ENCODE measurements around the gene C16orf74.

Gene C16orf74

GRCh38 chr16:85731179-85731578 is 19.7 kb downstream of the C16orf74 start:
- no peak overlapping the region for H2AFZ ChIP-seq (ENCODE audit: low read length)
- no peak for DNase-seq
- no peaks in the 10 kb centered on the region for H4K20me1 ChIP-seq (ENCODE audit: insufficient read depth, low read length)
- no peaks in the 10 kb centered on the region for H3F3A ChIP-seq (ENCODE audit: insufficient read depth, low read length)
- no peaks in the 10 kb centered on the region for H3K9me3 ChIP-seq (replicated peaks; ENCODE audit: insufficient read depth, low read length)
- no peaks in the 10 kb centered on the region for H3K79me2 ChIP-seq (ENCODE audit: low read length)
- no peaks in the 10 kb centered on the region for H3K36me3 ChIP-seq (replicated peaks; ENCODE audit: insufficient read depth, low read length)
- H3K4me1 ChIP-seq (ENCODE audit: low read length): no peaks in the 10 kb centered on the region
- H3K4me3 ChIP-seq (ENCODE audit: low read length): no peak overlapping the region
- H3K27ac ChIP-seq (ENCODE audit: low read length): no peak overlapping the region
- no peak for TF ChIP-seq CTCF (IDR thresholded peaks at IDR 0.05; ENCODE audit: low read length)
- no peak for TF ChIP-seq EZH2phosphoT487 (IDR thresholded peaks at IDR 0.05; ENCODE audit: low read length)
- TF ChIP-seq EZH2 (optimal IDR thresholded peaks at IDR 0.05; ENCODE audit: low read depth, low read length): no peak
- H3K4me2 ChIP-seq (ENCODE audit: low read depth, low read length): no peak overlapping the region
- H3K9ac ChIP-seq (ENCODE audit: low read length): no peak overlapping the region
- H3K27me3 ChIP-seq (replicated peaks; ENCODE audit: insufficient read depth, low read length): no peaks in the 10 kb centered on the region; the same call in 1 of the 2 replicates
- no peaks in the 10 kb centered on the region for H3K9me2 ChIP-seq (replicated peaks; ENCODE audit: insufficient read depth, low read length)

GRCh38 chr16:85730186-85730465 is 20.8 kb downstream of the C16orf74 start:
- H3K4me1 ChIP-seq (ENCODE audit: low read length): no peaks in the 10 kb centered on the region
- no peak for DNase-seq
- no peaks in the 10 kb centered on the region for H3K36me3 ChIP-seq (replicated peaks; ENCODE audit: insufficient read depth, low read length)
- no peaks in the 10 kb centered on the region for H3K79me2 ChIP-seq (ENCODE audit: low read length)
- no peak overlapping the region for H2AFZ ChIP-seq (ENCODE audit: low read length)
- no peak overlapping the region for H3K27ac ChIP-seq (ENCODE audit: low read length)
- H3K4me2 ChIP-seq (ENCODE audit: low read depth, low read length): no peak overlapping the region
- H3K27me3 ChIP-seq (replicated peaks; ENCODE audit: insufficient read depth, low read length): no peaks in the 10 kb centered on the region; the same call in 1 of the 2 replicates
- H4K20me1 ChIP-seq (ENCODE audit: insufficient read depth, low read length): no peaks in the 10 kb centered on the region
- H3K9me2 ChIP-seq (replicated peaks; ENCODE audit: insufficient read depth, low read length): no peaks in the 10 kb centered on the region
- H3K9me3 ChIP-seq (replicated peaks; ENCODE audit: insufficient read depth, low read length): no peaks in the 10 kb centered on the region
- no peaks in the 10 kb centered on the region for H3F3A ChIP-seq (ENCODE audit: insufficient read depth, low read length)
- no peak overlapping the region for H3K9ac ChIP-seq (ENCODE audit: low read length)
- TF ChIP-seq EZH2phosphoT487 (IDR thresholded peaks at IDR 0.05; ENCODE audit: low read length): no peak
- no peak overlapping the region for H3K4me3 ChIP-seq (ENCODE audit: low read length)

GRCh38 chr16:85729452-85730185 is 21.3 kb downstream of the C16orf74 start:
- Histone ChIP-seq H3K36me3 (replicated peaks; ENCODE audit: insufficient read depth, low read length) (no peaks in the 10 kb centered on the region), H3K79me2 (ENCODE audit: low read length) (no peaks in the 10 kb centered on the region), H3K27ac (ENCODE audit: low read length) (no peak overlapping the region), H3K9me2 (replicated peaks; ENCODE audit: insufficient read depth, low read length) (no peaks in the 10 kb centered on the region), H3K9me3 (replicated peaks; ENCODE audit: insufficient read depth, low read length) (no peaks in the 10 kb centered on the region), H3K4me2 (ENCODE audit: low read depth, low read length) (no peak overlapping the region), H2AFZ (ENCODE audit: low read length) (no peak overlapping the region), H3K27me3 (replicated peaks; ENCODE audit: insufficient read depth, low read length) (no peaks in the 10 kb centered on the region; the same call in 1 of the 2 replicates), H4K20me1 (ENCODE audit: insufficient read depth, low read length) (no peaks in the 10 kb centered on the region), H3K9ac (ENCODE audit: low read length) (no peak overlapping the region), H3K4me3 (ENCODE audit: low read length) (no peak overlapping the region), H3F3A (ENCODE audit: insufficient read depth, low read length) (no peaks in the 10 kb centered on the region), H3K4me1 (ENCODE audit: low read length) (no peaks in the 10 kb centered on the region)
- TF ChIP-seq EZH2phosphoT487 (IDR thresholded peaks at IDR 0.05; ENCODE audit: low read length) (no peak), CTCF (IDR thresholded peaks at IDR 0.05; ENCODE audit: low read length) (no peak), EZH2 (optimal IDR thresholded peaks at IDR 0.05; ENCODE audit: low read depth, low read length) (no peak)
- no peak for DNase-seq

- no peak for DNase-seq
- H3K9me3 ChIP-seq (replicated peaks; ENCODE audit: insufficient read depth, low read length): no peaks in the 10 kb centered on the region
- peaks cover under 1% of the 10 kb centered on the region; the same call in 1 of the 2 replicates for H3K27me3 ChIP-seq (replicated peaks; ENCODE audit: insufficient read depth, low read length)
- H3F3A ChIP-seq (ENCODE audit: insufficient read depth, low read length): no peaks in the 10 kb centered on the region
- no peaks in the 10 kb centered on the region for H3K79me2 ChIP-seq (ENCODE audit: low read length)
- TF ChIP-seq EZH2phosphoT487 (IDR thresholded peaks at IDR 0.05; ENCODE audit: low read length) (no peak), EZH2 (optimal IDR thresholded peaks at IDR 0.05; ENCODE audit: low read depth, low read length) (no peak), CTCF (IDR thresholded peaks at IDR 0.05; ENCODE audit: low read length) (no peak)
- H3K9me2 ChIP-seq (replicated peaks; ENCODE audit: insufficient read depth, low read length): no peaks in the 10 kb centered on the region
- no peaks in the 10 kb centered on the region for H3K4me1 ChIP-seq (ENCODE audit: low read length)
- H3K9ac ChIP-seq (ENCODE audit: low read length): no peak overlapping the region
- H3K27ac ChIP-seq (ENCODE audit: low read length): no peak overlapping the region
- H2AFZ ChIP-seq (ENCODE audit: low read length): no peak overlapping the region
- no peaks in the 10 kb centered on the region for H4K20me1 ChIP-seq (ENCODE audit: insufficient read depth, low read length)
- H3K4me3 ChIP-seq (ENCODE audit: low read length): no peak overlapping the region
- no peaks in the 10 kb centered on the region for H3K36me3 ChIP-seq (replicated peaks; ENCODE audit: insufficient read depth, low read length)
- no peak overlapping the region for H3K4me2 ChIP-seq (ENCODE audit: low read depth, low read length)
Observed at GRCh38 chr16:85728879-85729278, 22.0 kb downstream of the C16orf74 start.
